Measurements from ENCODE around the gene ASPDH.
"Not testable (repeated sequence)": the region's sequence is repeated elsewhere in the genome, so short reads cannot be mapped to it uniquely, and the experiment has no call there.

The ASPDH gene

DNA sequence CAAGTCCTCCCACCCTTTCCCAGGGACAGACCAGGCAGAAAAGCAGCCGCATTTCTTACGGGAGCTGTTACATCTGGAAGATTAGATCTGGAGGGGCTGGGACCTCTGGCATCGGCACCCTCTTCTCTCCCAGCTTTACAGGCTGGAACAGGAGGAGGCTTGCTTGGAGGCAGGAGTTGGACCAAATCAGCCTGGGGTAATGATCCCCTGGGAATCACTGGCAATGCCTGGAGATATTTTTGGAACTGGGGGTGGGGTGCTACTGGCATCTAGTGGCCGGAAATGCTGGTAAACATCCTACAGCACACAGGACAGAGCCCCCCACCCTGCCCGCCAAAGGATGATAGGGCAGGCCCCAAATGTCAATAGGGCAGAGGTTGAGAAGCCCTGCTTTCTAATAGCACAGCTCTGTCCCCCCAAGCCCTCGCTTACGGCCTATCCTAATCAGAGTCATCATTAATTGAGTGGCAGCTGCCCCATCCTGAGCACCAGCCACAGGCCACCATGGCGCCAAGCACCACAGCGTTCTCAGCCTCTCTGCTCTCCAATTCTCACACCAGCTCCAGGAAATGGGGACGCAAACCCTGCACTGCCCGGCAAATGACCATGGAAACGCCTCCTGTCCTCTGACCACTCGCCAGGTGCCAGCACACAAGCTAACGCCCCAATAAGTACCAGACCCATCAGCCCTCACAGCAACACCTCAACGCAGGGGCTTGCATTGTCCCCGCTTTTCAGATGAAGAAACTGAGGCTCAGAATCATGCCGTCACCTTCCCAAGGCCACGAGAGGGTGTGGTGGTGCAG is 33.9 kb upstream of the ASPDH start:
- no peak for DNase-seq

DNA sequence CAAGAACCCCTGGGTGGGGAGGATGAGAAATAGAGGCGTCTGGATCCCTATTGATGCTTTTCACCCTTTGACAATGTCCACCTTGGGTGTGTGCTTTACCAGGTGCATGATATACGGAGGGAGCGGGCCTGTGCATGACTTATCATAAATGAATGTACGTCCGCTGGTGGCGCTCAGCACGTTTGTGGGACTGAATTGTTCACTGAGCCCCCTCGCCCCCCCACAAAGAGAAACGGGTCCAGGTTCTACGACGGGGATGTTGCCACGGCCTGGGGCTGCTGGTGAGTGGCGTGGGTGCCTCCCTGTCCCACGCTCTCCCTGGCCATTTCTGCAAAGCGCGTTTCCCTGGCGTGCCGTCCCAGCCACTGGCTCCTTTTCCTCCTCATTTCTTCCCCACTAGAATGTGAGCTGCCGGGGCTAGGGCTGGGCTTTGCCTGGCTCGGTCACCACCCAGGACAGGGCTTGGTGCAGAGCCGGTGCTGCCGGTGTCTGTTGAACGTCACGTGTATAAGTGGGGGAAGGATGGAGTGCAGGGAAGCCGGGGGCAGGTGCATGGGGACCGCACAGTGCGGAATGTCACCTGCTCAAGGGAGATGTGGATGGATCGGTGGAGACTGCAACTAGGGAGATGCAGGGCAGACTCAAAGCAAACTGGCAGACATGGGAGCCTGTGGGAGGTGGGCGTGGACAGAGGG is 33.0 kb upstream of the ASPDH start:
- DNase-seq: no peak

GRCh38 chr19:50542943-50543342 is 29.2 kb upstream of the ASPDH start:
- DNase-seq: no peak

DNA sequence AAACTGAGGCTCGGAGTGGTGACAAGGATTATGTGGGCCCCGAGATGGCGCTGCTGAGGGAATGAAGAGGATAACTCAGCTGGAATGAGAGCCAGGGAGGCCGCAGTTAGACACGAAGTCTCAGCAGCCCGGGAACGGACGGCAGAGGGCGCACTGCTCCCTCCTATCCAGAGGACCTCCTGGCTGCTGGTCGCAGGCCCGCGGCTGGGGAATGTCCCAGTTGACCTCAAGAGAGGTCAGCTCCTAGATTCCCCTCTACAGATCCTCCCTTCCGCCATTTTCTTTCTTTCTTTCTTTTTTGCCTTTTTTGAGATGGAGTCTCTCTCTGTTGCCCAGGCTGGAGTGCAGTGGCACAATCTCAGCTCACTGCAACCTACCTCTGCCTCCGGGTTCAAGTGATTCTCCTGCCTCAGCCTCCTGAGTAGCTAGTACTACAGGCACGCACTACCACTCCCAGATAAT is 24.1 kb upstream of the ASPDH start:
- peak; percentile 60 for DNase-seq

DNA sequence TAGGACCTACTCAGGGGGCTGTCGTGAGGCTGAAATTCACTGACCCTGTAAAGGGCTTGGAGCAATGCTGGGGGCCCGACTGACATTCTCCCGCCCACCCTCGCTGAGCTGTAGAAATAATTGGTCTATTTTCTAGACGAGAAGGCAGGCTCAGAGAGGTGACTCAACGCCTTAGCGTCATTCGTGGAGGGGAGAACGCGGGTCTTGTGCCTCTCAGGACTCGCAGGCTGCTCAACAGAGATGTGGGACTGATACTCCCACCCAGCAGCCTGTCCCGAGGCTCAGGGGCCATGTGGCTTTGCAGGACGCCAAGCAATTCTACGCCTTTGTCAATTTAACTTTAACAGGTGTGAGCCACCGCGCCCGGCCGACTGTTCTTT is 23.6 kb upstream of the ASPDH start:
- DNase-seq: no peak

DNA sequence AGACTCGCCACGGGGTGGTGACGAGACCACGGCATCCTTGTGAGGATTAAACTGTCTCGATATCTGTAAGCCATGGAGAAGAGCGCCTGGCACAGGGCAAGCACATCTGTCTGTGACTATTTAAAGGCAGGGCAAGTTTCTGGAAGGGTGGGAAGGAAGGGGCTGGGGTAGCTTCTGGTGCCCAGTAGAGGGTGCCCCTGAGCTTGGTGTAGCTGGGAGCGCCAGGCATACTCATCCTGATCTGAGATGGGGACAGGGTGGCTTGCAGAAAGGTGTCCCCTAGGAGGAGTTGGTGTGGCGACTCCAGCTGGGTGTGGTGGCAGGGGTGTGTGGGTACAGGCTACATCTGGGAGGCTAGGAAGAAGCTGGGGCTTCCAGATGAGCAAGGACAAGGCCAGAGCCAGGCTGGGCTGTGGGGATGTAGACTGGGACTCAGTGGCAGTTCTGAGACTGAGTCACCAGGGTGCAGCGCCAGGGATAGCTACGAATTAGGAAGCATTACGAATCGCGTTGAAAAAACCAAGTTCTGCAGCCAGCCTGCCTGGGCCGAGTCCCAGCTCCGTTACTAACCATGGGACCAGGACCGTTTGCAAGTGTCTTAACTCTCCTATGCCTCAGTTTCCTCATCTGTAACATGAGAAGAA is 23.1 kb upstream of the ASPDH start:
- no peak for DNase-seq

GRCh38 chr19:50535672-50536187 is 22.0 kb upstream of the ASPDH start:
- DNase-seq: no peak

GRCh38 chr19:50534478-50534877 is 20.8 kb upstream of the ASPDH start:
- DNase-seq: no peak

- DNase-seq: no peak
Observed at GRCh38 chr19:50532952-50533351, 19.2 kb upstream of the ASPDH start.

DNA sequence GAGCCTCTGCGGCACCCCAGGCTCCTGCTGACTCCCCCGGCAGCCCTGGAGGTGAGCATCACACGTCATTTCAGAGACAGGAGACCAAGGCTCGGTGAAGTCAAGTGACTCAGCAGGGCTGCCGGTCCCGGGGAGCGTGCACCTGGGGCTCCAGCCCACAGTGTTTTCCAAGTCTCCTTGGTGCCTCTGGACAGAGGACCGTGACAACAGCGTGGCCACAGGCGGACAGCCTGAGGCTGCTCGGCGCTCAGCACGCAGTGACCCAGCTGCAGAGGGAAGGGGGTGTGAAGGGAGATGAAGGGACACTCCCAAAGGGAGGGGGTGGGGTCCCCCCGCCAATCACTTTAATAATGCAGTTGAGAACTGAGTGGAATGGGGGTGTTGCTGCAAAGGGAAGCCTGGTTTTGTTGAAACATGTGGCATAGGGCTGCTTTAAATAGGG is 17.5 kb upstream of the ASPDH start:
- DNase-seq: no peak

DNA sequence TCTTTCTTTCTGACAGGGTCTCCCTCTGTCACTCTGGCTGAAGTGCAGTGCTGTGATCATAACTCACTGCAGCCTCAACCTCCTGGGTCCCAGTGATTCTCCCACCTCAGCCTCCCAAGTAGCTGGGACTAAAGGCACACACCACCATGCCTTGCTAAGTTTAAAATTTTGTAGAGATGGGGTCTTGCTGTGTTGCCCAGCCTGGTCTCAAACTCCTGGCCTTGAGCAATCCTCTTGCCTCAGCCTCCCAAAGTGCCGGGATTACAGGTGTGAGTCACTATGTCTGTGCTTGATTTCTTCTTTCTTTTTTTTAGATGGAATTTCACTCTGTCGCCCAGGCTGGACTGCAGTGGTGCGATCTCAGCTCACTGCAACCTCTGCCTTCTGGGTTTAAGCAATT is 14.3 kb upstream of the ASPDH start:
- not testable (repeated sequence) for DNase-seq

DNA sequence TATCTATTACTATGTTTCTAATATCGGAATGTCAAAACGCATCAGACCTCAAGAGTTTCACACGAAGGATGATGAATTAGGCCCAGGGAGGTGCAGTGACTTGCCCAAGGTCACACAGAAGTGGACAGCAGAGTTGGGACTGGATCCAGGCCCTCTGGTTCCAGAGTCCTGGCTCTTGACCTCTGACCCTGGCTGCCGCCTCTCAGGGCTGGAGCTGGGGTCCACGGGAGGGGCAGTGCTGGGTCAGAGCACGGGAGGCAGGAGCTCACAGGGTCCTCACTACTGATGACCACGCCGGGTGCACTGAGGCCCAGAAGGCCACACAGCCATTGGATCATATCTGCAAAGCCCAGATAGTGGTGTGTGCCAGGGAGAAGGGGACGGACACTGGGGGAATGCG is 9.2 kb upstream of the ASPDH start:
- DNase-seq: no peak

DNA sequence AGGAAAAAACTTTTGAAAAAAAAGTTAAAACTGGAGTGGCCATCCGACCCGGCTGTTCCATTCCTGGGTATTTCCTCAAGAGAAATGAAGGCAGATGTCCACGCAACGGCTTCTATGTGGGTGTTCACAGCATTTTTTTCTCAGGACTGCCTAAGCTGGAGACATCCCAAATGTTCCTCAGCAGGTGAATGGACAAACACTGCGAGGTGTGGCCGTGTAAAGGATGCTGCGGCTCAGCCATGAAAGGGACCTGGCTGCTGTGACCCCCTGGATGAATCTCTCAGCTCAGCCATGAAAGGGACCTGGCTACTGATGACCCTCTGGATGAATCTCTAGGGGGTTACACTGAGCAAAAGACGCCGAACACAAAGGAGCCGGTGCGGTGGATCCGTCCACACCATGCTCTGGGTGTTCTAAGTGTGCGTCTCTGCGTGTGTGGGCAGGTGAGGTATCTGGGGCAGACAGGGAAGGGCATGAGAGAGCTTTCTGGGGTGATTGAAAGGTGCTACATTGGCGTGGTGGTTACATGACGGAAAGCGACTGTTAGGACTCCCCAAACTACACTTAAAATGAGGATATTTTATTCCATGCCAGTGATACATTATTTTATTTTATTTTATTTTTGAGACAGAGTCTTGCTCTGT is 7.2 kb upstream of the ASPDH start:
- no peak for DNase-seq

GRCh38 chr19:50519006-50519575 is 5.4 kb upstream of the ASPDH start:
- no peak for DNase-seq

GRCh38 chr19:50518091-50519005 is 4.6 kb upstream of the ASPDH start:
- DNase-seq: no peak

DNA sequence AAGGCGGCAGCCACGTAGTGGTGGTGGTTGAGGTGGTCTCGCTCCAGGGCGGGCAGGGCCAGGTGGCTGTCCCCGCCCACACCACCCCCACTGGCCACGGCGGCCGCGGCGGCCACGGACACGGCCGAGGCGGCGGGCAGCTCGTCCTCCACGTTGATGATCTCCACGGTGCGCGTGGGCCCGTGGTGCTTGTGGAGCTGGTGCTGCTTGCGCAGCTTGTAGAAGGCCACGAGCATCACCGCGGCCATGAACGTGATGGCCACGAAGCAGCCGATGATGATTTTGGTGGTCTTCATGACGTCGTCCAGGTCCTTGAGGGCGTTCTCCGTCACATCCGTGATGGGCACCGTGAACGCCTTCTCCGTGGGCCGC is 4.0 kb upstream of the ASPDH start:
- DNase-seq: no peak

GRCh38 chr19:50516964-50517703 is 3.4 kb upstream of the ASPDH start:
- no peak for DNase-seq

- DNase-seq: no peak
Observed at GRCh38 chr19:50516456-50516855, 2.7 kb upstream of the ASPDH start.

DNA sequence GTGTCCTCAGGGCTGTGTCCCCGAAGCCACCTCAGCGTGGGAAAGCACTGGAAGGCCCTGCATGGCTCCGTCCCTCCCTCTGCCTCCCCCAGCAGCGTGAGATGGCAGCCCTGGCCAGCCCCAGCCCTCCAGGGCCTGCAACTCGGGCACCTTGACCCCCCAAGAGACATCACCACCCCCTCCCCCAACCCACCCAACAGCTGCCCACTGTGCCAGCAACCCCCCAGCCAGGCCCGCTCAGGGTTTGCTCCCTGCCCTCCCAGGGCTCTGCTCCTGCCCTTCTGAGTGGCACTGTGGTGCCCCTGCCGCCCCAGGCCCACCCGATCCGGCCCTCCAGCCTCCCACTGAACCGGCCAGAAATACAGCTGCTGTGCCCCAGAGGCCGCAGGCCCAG is 1.5 kb upstream of the ASPDH start:
- DNase-seq: no peak

DNA sequence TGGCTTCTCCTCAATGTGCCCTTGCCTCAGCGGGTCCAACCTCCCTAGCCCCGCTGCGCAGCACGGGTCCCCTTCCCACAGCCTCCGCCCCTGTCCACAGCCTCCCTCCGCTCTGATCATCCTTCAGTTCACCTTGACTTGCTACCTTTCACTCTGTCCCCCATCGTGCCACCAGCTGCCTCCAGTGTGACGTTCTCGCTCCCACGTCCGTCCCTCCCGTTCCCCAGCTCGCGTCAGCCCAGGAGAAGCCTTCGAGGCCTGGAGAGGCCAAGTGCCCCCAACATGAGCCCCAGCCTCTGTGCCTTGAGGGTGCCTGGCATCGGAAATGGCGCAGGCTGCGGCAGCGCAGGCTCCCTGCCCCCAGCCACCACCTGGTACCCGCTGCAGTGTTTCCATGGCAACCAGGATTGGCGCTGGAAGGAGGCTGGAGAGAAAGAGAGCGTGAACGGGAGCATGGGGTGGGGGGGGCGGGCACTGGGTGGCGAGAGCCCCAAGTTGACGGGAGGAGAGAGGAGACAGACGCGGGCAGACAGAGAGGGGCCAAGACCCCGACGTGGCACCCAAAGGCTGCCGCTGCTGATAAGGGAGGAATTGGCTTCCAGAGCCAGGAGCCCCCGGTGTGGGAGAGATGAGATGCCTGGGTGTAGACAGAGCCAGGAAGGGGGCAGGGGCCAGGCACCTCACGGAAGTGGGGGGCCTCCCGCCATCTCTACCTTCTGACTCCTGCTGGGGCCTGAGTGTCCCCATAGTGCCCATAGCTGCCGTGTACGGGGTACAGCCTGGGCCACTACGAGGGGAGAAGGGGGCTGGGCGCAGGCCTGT is 844 bp upstream of the ASPDH start:
- no peak for DNase-seq

All from activated CD4-positive, alpha-beta T cell treated with anti-CD3 and anti-CD28 coated beads, Interleukin-2, amount 50 U/mL, for 1 hour (primary cell).